Liver (tissue), 10 donors: ENCODE data around the gene GRIP2. TPM values are rescaled to one million over a fixed set of nuclear protein-coding genes. Genes with fewer than 3 reads are reported as not detected.

ENCODE experiments used
- DNase-seq: peaks from one replicate; pipeline ENCODE4 v3.0.0-alpha.2; 2017; ENCODE audit warnings: low spot score
- H3K27ac ChIP-seq, 2 donors: one replicate each; pipeline ENCODE4 v1.7.0; 2013; ENCODE audit warnings: inconsistent platforms in 2 of 2, low read length in 2 of 2, control low read depth in 1 of 2, low read depth in 1 of 2, mild to moderate bottlenecking in 1 of 2
- H3K27me3 ChIP-seq, 4 donors: one replicate each; pipeline versions ENCODE4 v1.6.1 to v1.7.0; 2013; ENCODE audit warnings: low read length in 3 of 4, inconsistent platforms in 1 of 4, mild to moderate bottlenecking in 1 of 4, moderate library complexity in 1 of 4; ENCODE audit not compliant: control insufficient read depth in 4 of 4, insufficient read depth in 4 of 4
- H3K36me3 ChIP-seq, 4 donors: one replicate each; pipeline versions ENCODE4 v1.6.1 to v1.7.0; 2013; ENCODE audit warnings: low read length in 3 of 4, mild to moderate bottlenecking in 3 of 4, low read depth in 1 of 4, moderate library complexity in 1 of 4; ENCODE audit not compliant: control insufficient read depth in 4 of 4, insufficient read depth in 3 of 4
- H3K4me1 ChIP-seq, 4 donors: one replicate each; pipeline versions ENCODE4 v1.6.1 to v1.7.0; 2013; ENCODE audit warnings: low read length in 3 of 4, mild to moderate bottlenecking in 3 of 4, moderate library complexity in 1 of 4; ENCODE audit not compliant: control insufficient read depth in 4 of 4, insufficient read depth in 4 of 4
- H3K4me3 ChIP-seq, 3 donors: one replicate each; pipeline versions ENCODE4 v1.6.1 to v1.7.0; 2013; ENCODE audit warnings: low read length in 3 of 3, control low read depth in 1 of 3, low read depth in 1 of 3, mild to moderate bottlenecking in 1 of 3
- H3K9ac ChIP-seq, 2 donors: one replicate each; pipeline ENCODE4 v1.7.0; 2013; ENCODE audit warnings: low read length in 2 of 2, mild to moderate bottlenecking in 2 of 2, moderate library complexity in 2 of 2, control low read depth in 1 of 2, low read depth in 1 of 2
- H3K9me3 ChIP-seq, 4 donors: one replicate each; pipeline versions ENCODE4 v1.6.1 to v1.7.0; 2013; ENCODE audit warnings: low read length in 3 of 4; ENCODE audit not compliant: control insufficient read depth in 4 of 4
- EGR1 ChIP-seq, 2 donors: IDR thresholded peaks; 2 replicates each; pipeline ENCODE4 v1.6.1; 2016 to 2018; ENCODE audit warnings: antibody characterized with exemption in 2 of 2, low read depth in 2 of 2
- HNF4G ChIP-seq: IDR thresholded peaks from 2 replicates; pipeline ENCODE4 v1.6.1; 2016; ENCODE audit warnings: antibody characterized with exemption
- RAD21 ChIP-seq, 2 donors: IDR thresholded peaks; 2 replicates each; pipeline ENCODE4 v1.6.1; 2016; ENCODE audit warnings: antibody characterized with exemption in 2 of 2, mild to moderate bottlenecking in 2 of 2
- SP1 ChIP-seq: IDR thresholded peaks from 2 replicates; pipeline ENCODE4 v1.6.1; 2018; ENCODE audit warnings: antibody characterized with exemption, mild to moderate bottlenecking
- TAF1 ChIP-seq: conservative IDR thresholded peaks from 2 replicates; pipeline ENCODE4 v1.6.1; 2016; ENCODE audit warnings: antibody characterized with exemption, mild to moderate bottlenecking
- YY1 ChIP-seq: IDR thresholded peaks from 2 replicates; pipeline ENCODE4 v1.6.1; 2016; ENCODE audit warnings: antibody characterized with exemption, mild to moderate bottlenecking
- WGBS: extraction: QIAGEN DNeasy Blood & Tissue Kit; methylation state at CpG from one replicate; pipeline ENCODE4 v1.1.7; 2013; 5-methylcytosine and 5-hydroxymethylcytosine counted together
- polyA plus RNA-seq, 2 donors: library from polyadenylated mRNA; stranded (reverse) in 1 of 2; unstranded in 1 of 2; fragments of 200-250 nt in 1 of 2; fragments of >200 nt in 1 of 2; fragmentation: Nextera tagmentation in 1 of 2; extraction: Ambion mirVana in 1 of 2; gene quantifications; one replicate each; pipeline versions ENCODE4 v1.2.1 to v1.2.3, GENCODE V29; 2013 to 2015
- small RNA-seq: library from RNA; depleted of rRNA; stranded (forward); fragments of <200 nt; gene quantifications from one replicate; pipeline ENCODE3, GENCODE V24; 2014
- total RNA-seq, 2 donors: library from RNA; depleted of rRNA; stranded (reverse); fragments of >200 nt; gene quantifications; one replicate each; pipeline ENCODE4 v1.2.3, GENCODE V29; 2014
- TF ChIP-seq, protein P1 (sequence below): fragments of 150-350 bp; IDR thresholded peaks from 2 replicates; pipeline ENCODE4 v1.5.1; 2017; ENCODE audit warnings: improper control_type of control experiment, low read depth, low read length; ENCODE audit not compliant: missing input control
- TF ChIP-seq, protein P2 (sequence below): IDR thresholded peaks from 2 replicates; pipeline ENCODE4 v1.6.1; 2016; ENCODE audit warnings: antibody characterized with exemption, mild to moderate bottlenecking
- donor health status: healthy.
- donor health status: healthy.
- donor health status: healthy.
- donor health status: healthy.
- donor health status: healthy.

Gene GRIP2
- total and polyA plus RNA-seq, 4 donors, result 0.05 to 0.33 (median 0.09) TPM; not detected in 1

DNA sequence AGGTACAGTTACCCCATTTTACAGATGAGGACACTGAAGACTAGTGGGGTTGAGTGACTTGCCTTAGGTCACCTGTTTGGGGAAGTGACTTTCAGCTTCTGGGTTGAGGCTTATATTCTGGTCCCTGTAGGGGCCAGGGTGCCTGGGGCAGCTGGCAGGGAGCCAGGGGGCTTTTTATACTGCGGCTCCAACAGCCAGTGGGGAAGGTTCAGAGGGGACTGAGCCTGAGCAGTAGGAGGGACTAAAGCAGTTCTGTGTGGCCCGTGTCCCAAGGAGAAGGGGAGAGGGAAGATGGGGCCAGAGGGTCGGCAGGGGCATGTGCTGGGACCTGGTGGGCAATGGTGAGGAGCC is 100.0 kb downstream of the GRIP2 start:
- Histone ChIP-seq H3K4me1 (peaks cover 1 to 10% (median 5%) of the 10 kb centered on the region in 4 donors), H3K9ac (no peak overlapping the region), H3K27me3 (no peaks in the 10 kb centered on the region), H3K36me3 (no peaks in the 10 kb centered on the region), H3K9me3 (no peaks in the 10 kb centered on the region), H3K27ac (no peak overlapping the region), H3K4me3 (no peak overlapping the region)
- WGBS, result 79% methylated on average over 3 of the region's 3 CpGs
- TF ChIP-seq HNF4G (no peak), SP1 (no peak), RAD21 (IDR thresholded peaks at IDR 0.05) (no peak)
- TF ChIP-seq, protein P1, sequence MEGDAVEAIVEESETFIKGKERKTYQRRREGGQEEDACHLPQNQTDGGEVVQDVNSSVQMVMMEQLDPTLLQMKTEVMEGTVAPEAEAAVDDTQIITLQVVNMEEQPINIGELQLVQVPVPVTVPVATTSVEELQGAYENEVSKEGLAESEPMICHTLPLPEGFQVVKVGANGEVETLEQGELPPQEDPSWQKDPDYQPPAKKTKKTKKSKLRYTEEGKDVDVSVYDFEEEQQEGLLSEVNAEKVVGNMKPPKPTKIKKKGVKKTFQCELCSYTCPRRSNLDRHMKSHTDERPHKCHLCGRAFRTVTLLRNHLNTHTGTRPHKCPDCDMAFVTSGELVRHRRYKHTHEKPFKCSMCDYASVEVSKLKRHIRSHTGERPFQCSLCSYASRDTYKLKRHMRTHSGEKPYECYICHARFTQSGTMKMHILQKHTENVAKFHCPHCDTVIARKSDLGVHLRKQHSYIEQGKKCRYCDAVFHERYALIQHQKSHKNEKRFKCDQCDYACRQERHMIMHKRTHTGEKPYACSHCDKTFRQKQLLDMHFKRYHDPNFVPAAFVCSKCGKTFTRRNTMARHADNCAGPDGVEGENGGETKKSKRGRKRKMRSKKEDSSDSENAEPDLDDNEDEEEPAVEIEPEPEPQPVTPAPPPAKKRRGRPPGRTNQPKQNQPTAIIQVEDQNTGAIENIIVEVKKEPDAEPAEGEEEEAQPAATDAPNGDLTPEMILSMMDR, result no peak
- TF ChIP-seq, protein P2, sequence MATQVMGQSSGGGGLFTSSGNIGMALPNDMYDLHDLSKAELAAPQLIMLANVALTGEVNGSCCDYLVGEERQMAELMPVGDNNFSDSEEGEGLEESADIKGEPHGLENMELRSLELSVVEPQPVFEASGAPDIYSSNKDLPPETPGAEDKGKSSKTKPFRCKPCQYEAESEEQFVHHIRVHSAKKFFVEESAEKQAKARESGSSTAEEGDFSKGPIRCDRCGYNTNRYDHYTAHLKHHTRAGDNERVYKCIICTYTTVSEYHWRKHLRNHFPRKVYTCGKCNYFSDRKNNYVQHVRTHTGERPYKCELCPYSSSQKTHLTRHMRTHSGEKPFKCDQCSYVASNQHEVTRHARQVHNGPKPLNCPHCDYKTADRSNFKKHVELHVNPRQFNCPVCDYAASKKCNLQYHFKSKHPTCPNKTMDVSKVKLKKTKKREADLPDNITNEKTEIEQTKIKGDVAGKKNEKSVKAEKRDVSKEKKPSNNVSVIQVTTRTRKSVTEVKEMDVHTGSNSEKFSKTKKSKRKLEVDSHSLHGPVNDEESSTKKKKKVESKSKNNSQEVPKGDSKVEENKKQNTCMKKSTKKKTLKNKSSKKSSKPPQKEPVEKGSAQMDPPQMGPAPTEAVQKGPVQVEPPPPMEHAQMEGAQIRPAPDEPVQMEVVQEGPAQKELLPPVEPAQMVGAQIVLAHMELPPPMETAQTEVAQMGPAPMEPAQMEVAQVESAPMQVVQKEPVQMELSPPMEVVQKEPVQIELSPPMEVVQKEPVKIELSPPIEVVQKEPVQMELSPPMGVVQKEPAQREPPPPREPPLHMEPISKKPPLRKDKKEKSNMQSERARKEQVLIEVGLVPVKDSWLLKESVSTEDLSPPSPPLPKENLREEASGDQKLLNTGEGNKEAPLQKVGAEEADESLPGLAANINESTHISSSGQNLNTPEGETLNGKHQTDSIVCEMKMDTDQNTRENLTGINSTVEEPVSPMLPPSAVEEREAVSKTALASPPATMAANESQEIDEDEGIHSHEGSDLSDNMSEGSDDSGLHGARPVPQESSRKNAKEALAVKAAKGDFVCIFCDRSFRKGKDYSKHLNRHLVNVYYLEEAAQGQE, result no peak
- no peak for DNase-seq

DNA sequence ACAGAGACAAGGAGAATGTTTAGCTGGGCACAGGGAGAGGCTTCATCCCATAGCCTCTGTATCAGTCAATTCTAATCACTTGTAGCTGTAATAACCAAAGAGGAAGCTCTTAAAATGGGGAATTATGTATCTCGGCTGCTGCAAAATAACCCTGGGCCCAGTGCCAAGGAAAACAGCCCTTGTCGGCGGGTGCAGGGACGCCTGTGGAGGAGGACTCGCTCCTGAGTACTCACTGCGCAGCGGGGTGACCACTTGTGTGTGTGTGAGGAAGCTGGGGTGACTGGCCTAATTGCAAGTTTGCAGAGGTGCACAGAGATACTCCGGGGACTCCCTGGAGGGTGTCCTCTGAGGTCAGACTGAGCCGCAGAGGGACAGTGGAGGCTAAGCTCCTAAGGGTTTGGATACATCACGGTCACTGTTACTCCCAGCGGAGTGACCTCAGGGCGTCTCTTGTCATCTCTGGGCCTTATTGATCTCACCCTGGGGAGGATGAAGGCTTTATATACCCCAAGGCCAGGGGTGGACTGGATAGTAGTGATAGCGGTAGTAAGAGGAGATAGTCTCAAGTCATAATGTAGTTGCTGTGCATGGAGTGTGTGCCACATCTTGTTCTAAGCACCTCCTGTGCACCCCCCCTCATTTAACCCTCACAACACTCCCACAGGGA is 100.5 kb downstream of the GRIP2 start:
- Histone ChIP-seq H3K9ac (no peak overlapping the region), H3K4me1 (peaks cover 1 to 12% (median 6%) of the 10 kb centered on the region in 4 donors), H3K36me3 (no peaks in the 10 kb centered on the region), H3K27ac (no peak overlapping the region), H3K9me3 (no peaks in the 10 kb centered on the region), H3K4me3 (no peak overlapping the region), H3K27me3 (no peaks in the 10 kb centered on the region)
- WGBS, result 25% methylated on average over 13 of the region's 13 CpGs
- DNase-seq, result peak; percentile 56
- TF ChIP-seq HNF4G, result no peak
- no peak for TF ChIP-seq RAD21 (IDR thresholded peaks at IDR 0.05)
- TF ChIP-seq, protein P2, result no peak
- no peak for TF ChIP-seq YY1
- no peak for TF ChIP-seq EGR1 (IDR thresholded peaks at IDR 0.05; ENCODE audit: low read depth in 2 of 2)
- TF ChIP-seq TAF1, result no peak
- TF ChIP-seq, protein P1, result no peak

Small RNA genes within 50 kb of the gene (small RNA-seq; reads per million reads assigned to genes)
- not detected for gene RNU6-905P

Other genes with a start within 250 kb of the GRIP2 start
- 1 to 10 TPM; 4.7 to 7.2 TPM for gene SLC6A6, start 137.7 kb downstream of the GRIP2 start, total RNA-seq
- gene SLC6A6, start 137.7 kb downstream of the GRIP2 start, polyA plus RNA-seq, result 1 to 10 TPM in 1 of 2 donors, under 1 TPM in 1; 0.92 to 1.1 TPM
- 1 to 10 TPM; 4.9 to 9.1 TPM for gene CCDC174, start 111.4 kb upstream of the GRIP2 start, total RNA-seq
- gene CCDC174, start 111.4 kb upstream of the GRIP2 start, polyA plus RNA-seq, result 10 to 100 TPM in 1 of 2 donors, 1 to 10 TPM in 1; 4.9 to 14.2 TPM
- gene C3orf20, start 134.8 kb upstream of the GRIP2 start, total RNA-seq, result under 1 TPM; 0.05 to 0.08 TPM
- not detected for gene C3orf20, start 134.8 kb upstream of the GRIP2 start, polyA plus RNA-seq